Measurements from ENCODE around the gene IL23A. TPM values are rescaled to one million over a fixed set of nuclear protein-coding genes. Genes with fewer than 3 reads are reported as not detected.

IL23A gene
- polyA plus RNA-seq, 1 of the 3 experiments (the other 2 are of a cell fraction), result 0.46 TPM

GRCh38 chr12:56377310-56377988 is 38.8 kb downstream of the IL23A start:
- TF ChIP-seq, protein P1, sequence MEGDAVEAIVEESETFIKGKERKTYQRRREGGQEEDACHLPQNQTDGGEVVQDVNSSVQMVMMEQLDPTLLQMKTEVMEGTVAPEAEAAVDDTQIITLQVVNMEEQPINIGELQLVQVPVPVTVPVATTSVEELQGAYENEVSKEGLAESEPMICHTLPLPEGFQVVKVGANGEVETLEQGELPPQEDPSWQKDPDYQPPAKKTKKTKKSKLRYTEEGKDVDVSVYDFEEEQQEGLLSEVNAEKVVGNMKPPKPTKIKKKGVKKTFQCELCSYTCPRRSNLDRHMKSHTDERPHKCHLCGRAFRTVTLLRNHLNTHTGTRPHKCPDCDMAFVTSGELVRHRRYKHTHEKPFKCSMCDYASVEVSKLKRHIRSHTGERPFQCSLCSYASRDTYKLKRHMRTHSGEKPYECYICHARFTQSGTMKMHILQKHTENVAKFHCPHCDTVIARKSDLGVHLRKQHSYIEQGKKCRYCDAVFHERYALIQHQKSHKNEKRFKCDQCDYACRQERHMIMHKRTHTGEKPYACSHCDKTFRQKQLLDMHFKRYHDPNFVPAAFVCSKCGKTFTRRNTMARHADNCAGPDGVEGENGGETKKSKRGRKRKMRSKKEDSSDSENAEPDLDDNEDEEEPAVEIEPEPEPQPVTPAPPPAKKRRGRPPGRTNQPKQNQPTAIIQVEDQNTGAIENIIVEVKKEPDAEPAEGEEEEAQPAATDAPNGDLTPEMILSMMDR (IDR thresholded peaks at IDR 0.05), result peak; percentile 18; the same call in 1 of the 2 replicates
- TF ChIP-seq MAX (IDR thresholded peaks at IDR 0.05; ENCODE audit: low read depth) (no peak), RFX5 (IDR thresholded peaks at IDR 0.05; ENCODE audit: low read length) (no peak), RXRA (IDR thresholded peaks at IDR 0.05; ENCODE audit: borderline replicate concordance, low read depth) (no peak), CHD2 (IDR thresholded peaks at IDR 0.05; ENCODE audit: low read length, partially characterized antibody) (no peak)
- Histone ChIP-seq H3K27me3 (ENCODE audit: insufficient read depth) (no peaks in the 10 kb centered on the region; the same call in 1 of the 2 replicates), H3K4me2 (no peak overlapping the region), H3K36me3 (replicated peaks in 1 of 2; ENCODE audit: control insufficient read depth in 1 of 2, insufficient read depth in 2 of 2, low read length in 1 of 2) (no peaks in the 10 kb centered on the region), H3K79me2 (ENCODE audit: insufficient read depth) (no peaks in the 10 kb centered on the region), H2AFZ (ENCODE audit: low read depth) (no peak overlapping the region), H3K4me3 (ENCODE audit: low read depth in 2 of 2, low read length in 1 of 2) (no peak overlapping the region), H3K4me1 (ENCODE audit: control insufficient read depth in 1 of 2, insufficient read depth in 2 of 2, low read depth in 1 of 2, low read length in 1 of 2) (no peaks in the 10 kb centered on the region), H3F3A (replicated peaks; ENCODE audit: insufficient read depth) (no peaks in the 10 kb centered on the region), H4K20me1 (ENCODE audit: insufficient read depth) (no peaks in the 10 kb centered on the region), H3K9me2 (no peaks in the 10 kb centered on the region), H3K9ac (no peak overlapping the region), H3K9me3 (peaks cover 8% of the 10 kb centered on the region; the same call in 1 of the 2 replicates), H3K27ac (ENCODE audit: low read depth in 2 of 2, low read length in 1 of 2) (no peak overlapping the region)
- WGBS (ENCODE audit: low lambda C conversion rate), result 73% methylated on average over 4 of the region's 4 CpGs
- POLR2A ChIA-PET, result no interaction called here
- CTCF ChIA-PET, result interaction anchor here (1.4 kb wide), 1 partner anchor 9 kb away, joined by 4 read pairs; no protein-coding TSS in a partner anchor
- no peak for DNase-seq

DNA sequence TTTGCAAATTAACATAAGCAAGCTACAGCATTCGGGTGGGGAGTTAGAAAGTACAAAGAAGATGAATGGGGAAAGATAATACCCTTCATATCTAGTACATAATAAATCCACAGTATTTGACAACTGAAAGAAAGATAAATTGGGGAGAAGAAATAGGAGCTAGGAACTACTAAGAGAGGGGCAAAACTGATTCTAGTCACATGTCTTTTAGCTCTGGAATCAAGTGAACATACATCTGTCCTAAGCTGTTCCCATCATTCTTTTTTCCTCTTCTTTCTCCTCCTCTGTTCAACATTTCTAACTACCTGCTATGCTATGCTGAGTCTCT is 39.3 kb downstream of the IL23A start:
- Histone ChIP-seq H3K9me3 (peaks cover 4% of the 10 kb centered on the region; the same call in 1 of the 2 replicates), H3K9ac (no peak overlapping the region), H4K20me1 (ENCODE audit: insufficient read depth) (no peaks in the 10 kb centered on the region), H2AFZ (ENCODE audit: low read depth) (no peak overlapping the region), H3K4me3 (ENCODE audit: low read depth in 2 of 2, low read length in 1 of 2) (no peak overlapping the region), H3F3A (replicated peaks; ENCODE audit: insufficient read depth) (no peaks in the 10 kb centered on the region), H3K4me1 (ENCODE audit: control insufficient read depth in 1 of 2, insufficient read depth in 2 of 2, low read depth in 1 of 2, low read length in 1 of 2) (no peaks in the 10 kb centered on the region), H3K9me2 (no peaks in the 10 kb centered on the region), H3K27ac (ENCODE audit: low read depth in 2 of 2, low read length in 1 of 2) (no peak overlapping the region), H3K27me3 (ENCODE audit: insufficient read depth) (no peaks in the 10 kb centered on the region; the same call in 1 of the 2 replicates), H3K79me2 (ENCODE audit: insufficient read depth) (no peaks in the 10 kb centered on the region), H3K4me2 (no peak overlapping the region), H3K36me3 (replicated peaks in 1 of 2; ENCODE audit: control insufficient read depth in 1 of 2, insufficient read depth in 2 of 2, low read length in 1 of 2) (no peaks in the 10 kb centered on the region)
- 30% methylated on average over 1 of the region's 1 CpG for WGBS (ENCODE audit: low lambda C conversion rate)
- POLR2A ChIA-PET, result no interaction called here
- CTCF ChIA-PET, result interaction anchor here (1.4 kb wide), 1 partner anchor 8 kb away, joined by 4 read pairs; no protein-coding TSS in a partner anchor
- no peak for DNase-seq
- TF ChIP-seq YY1 (IDR thresholded peaks at IDR 0.05; ENCODE audit: low read depth), result no peak
- no peak for TF ChIP-seq FOSL2 (IDR thresholded peaks at IDR 0.05; ENCODE audit: borderline replicate concordance, low read depth)
- TF ChIP-seq, protein P2, sequence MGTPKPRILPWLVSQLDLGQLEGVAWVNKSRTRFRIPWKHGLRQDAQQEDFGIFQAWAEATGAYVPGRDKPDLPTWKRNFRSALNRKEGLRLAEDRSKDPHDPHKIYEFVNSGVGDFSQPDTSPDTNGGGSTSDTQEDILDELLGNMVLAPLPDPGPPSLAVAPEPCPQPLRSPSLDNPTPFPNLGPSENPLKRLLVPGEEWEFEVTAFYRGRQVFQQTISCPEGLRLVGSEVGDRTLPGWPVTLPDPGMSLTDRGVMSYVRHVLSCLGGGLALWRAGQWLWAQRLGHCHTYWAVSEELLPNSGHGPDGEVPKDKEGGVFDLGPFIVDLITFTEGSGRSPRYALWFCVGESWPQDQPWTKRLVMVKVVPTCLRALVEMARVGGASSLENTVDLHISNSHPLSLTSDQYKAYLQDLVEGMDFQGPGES (IDR thresholded peaks at IDR 0.05; ENCODE audit: low read depth, low read length), result no peak
- TF ChIP-seq SIN3A (IDR thresholded peaks at IDR 0.05; ENCODE audit: borderline replicate concordance, low read depth, low read length), result no peak
- no peak for TF ChIP-seq MXI1 (IDR thresholded peaks at IDR 0.05; ENCODE audit: low read depth, low read length)
- TF ChIP-seq FOXJ3 (CRISPR knock-in tag; IDR thresholded peaks at IDR 0.05), result no peak
- no peak for TF ChIP-seq SMC3 (IDR thresholded peaks at IDR 0.05; ENCODE audit: low read depth, low read length)
- no peak for TF ChIP-seq NFIC (IDR thresholded peaks at IDR 0.05; ENCODE audit: borderline replicate concordance)
- TF ChIP-seq, protein P3, sequence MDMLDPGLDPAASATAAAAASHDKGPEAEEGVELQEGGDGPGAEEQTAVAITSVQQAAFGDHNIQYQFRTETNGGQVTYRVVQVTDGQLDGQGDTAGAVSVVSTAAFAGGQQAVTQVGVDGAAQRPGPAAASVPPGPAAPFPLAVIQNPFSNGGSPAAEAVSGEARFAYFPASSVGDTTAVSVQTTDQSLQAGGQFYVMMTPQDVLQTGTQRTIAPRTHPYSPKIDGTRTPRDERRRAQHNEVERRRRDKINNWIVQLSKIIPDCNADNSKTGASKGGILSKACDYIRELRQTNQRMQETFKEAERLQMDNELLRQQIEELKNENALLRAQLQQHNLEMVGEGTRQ (IDR thresholded peaks at IDR 0.05; ENCODE audit: borderline replicate concordance, low read depth, low read length), result no peak
- TF ChIP-seq USF1 (IDR thresholded peaks at IDR 0.05; ENCODE audit: borderline replicate concordance, low read depth), result no peak
- TF ChIP-seq, protein P1 (IDR thresholded peaks at IDR 0.05), result no peak
- TF ChIP-seq POLR2AphosphoS5 (IDR thresholded peaks at IDR 0.05; ENCODE audit: low read depth, low read length), result no peak
- TF ChIP-seq GABPA (IDR thresholded peaks at IDR 0.05; ENCODE audit: low read depth), result no peak
- no peak for TF ChIP-seq MEF2A (IDR thresholded peaks at IDR 0.05; ENCODE audit: borderline replicate concordance, low read depth)
- TF ChIP-seq GATA2 (CRISPR knock-in tag; IDR thresholded peaks at IDR 0.05), result no peak
- no peak for TF ChIP-seq RXRA (IDR thresholded peaks at IDR 0.05; ENCODE audit: borderline replicate concordance, low read depth)

Measured in SK-N-SH (cell line).